ENCODE data around the gene MRC2.

Gene MRC2

GRCh38 chr17:62673614-62674362 is 46.3 kb downstream of the MRC2 start:
- TF ChIP-seq POLR2A (IDR thresholded peaks at IDR 0.05; ENCODE audit: low read depth, low read length) (no peak), POLR2AphosphoS5 (IDR thresholded peaks at IDR 0.05; ENCODE audit: low read depth, low read length) (no peak), POU2F2 (IDR thresholded peaks at IDR 0.05; ENCODE audit: low read depth, low read length) (no peak), SPI1 (IDR thresholded peaks at IDR 0.05; ENCODE audit: low read depth, low read length) (no peak), TAF1 (IDR thresholded peaks at IDR 0.05; ENCODE audit: low read depth, low read length) (no peak), PAX5 (IDR thresholded peaks at IDR 0.05; ENCODE audit: insufficient read depth, low read length, severe bottlenecking) (no peak)
- FAIRE-seq (no peak), DNase-seq (ENCODE audit: insufficient read length, low spot score) (no peak)

- FAIRE-seq (no peak), DNase-seq (ENCODE audit: insufficient read length, low spot score) (no peak)
- no peak for TF ChIP-seq POU2F2 (IDR thresholded peaks at IDR 0.05; ENCODE audit: low read depth, low read length)
- no peak for TF ChIP-seq POLR2AphosphoS5 (IDR thresholded peaks at IDR 0.05; ENCODE audit: low read depth, low read length)
- no peak for TF ChIP-seq SPI1 (IDR thresholded peaks at IDR 0.05; ENCODE audit: low read depth, low read length)
- TF ChIP-seq TAF1 (IDR thresholded peaks at IDR 0.05; ENCODE audit: low read depth, low read length) = no peak
- TF ChIP-seq PAX5 (IDR thresholded peaks at IDR 0.05; ENCODE audit: insufficient read depth, low read length, severe bottlenecking) = no peak
- no peak for TF ChIP-seq POLR2A (IDR thresholded peaks at IDR 0.05; ENCODE audit: low read depth, low read length)
Observed at GRCh38 chr17:62674363-62674739, 46.9 kb downstream of the MRC2 start.

- no peak for TF ChIP-seq TAF1 (IDR thresholded peaks at IDR 0.05; ENCODE audit: low read depth, low read length)
- TF ChIP-seq POLR2AphosphoS5 (IDR thresholded peaks at IDR 0.05; ENCODE audit: low read depth, low read length) = no peak
- TF ChIP-seq POU2F2 (IDR thresholded peaks at IDR 0.05; ENCODE audit: low read depth, low read length) = no peak
- no peak for TF ChIP-seq PAX5 (IDR thresholded peaks at IDR 0.05; ENCODE audit: insufficient read depth, low read length, severe bottlenecking)
- TF ChIP-seq POLR2A (IDR thresholded peaks at IDR 0.05; ENCODE audit: low read depth, low read length) = no peak
- TF ChIP-seq SPI1 (IDR thresholded peaks at IDR 0.05; ENCODE audit: low read depth, low read length) = no peak
- FAIRE-seq (no peak), DNase-seq (ENCODE audit: insufficient read length, low spot score) (no peak)
Observed at GRCh38 chr17:62674841-62675240, 47.4 kb downstream of the MRC2 start.

- no peak for TF ChIP-seq POLR2A (IDR thresholded peaks at IDR 0.05; ENCODE audit: low read depth, low read length)
- no peak for TF ChIP-seq TAF1 (IDR thresholded peaks at IDR 0.05; ENCODE audit: low read depth, low read length)
- no peak for TF ChIP-seq PAX5 (IDR thresholded peaks at IDR 0.05; ENCODE audit: insufficient read depth, low read length, severe bottlenecking)
- TF ChIP-seq POU2F2 (IDR thresholded peaks at IDR 0.05; ENCODE audit: low read depth, low read length) = no peak
- no peak for FAIRE-seq
- no peak for DNase-seq (ENCODE audit: insufficient read length, low spot score)
Observed at GRCh38 chr17:62675260-62675659, 47.8 kb downstream of the MRC2 start.

GRCh38 chr17:62675701-62676100 is 48.2 kb downstream of the MRC2 start:
- TF ChIP-seq POLR2A (IDR thresholded peaks at IDR 0.05; ENCODE audit: low read depth, low read length) (no peak), POLR2AphosphoS5 (IDR thresholded peaks at IDR 0.05; ENCODE audit: low read depth, low read length) (no peak), SPI1 (IDR thresholded peaks at IDR 0.05; ENCODE audit: low read depth, low read length) (no peak), TAF1 (IDR thresholded peaks at IDR 0.05; ENCODE audit: low read depth, low read length) (no peak), POU2F2 (IDR thresholded peaks at IDR 0.05; ENCODE audit: low read depth, low read length) (no peak), PAX5 (IDR thresholded peaks at IDR 0.05; ENCODE audit: insufficient read depth, low read length, severe bottlenecking) (no peak)

GRCh38 chr17:62676231-62676943 is 48.9 kb downstream of the MRC2 start:
- TF ChIP-seq SPI1 (IDR thresholded peaks at IDR 0.05; ENCODE audit: low read depth, low read length) = no peak
- no peak for TF ChIP-seq POLR2A (IDR thresholded peaks at IDR 0.05; ENCODE audit: low read depth, low read length)
- TF ChIP-seq POU2F2 (IDR thresholded peaks at IDR 0.05; ENCODE audit: low read depth, low read length) = no peak
- TF ChIP-seq TAF1 (IDR thresholded peaks at IDR 0.05; ENCODE audit: low read depth, low read length) = no peak
- no peak for TF ChIP-seq POLR2AphosphoS5 (IDR thresholded peaks at IDR 0.05; ENCODE audit: low read depth, low read length)
- TF ChIP-seq PAX5 (IDR thresholded peaks at IDR 0.05; ENCODE audit: insufficient read depth, low read length, severe bottlenecking) = no peak
- no peak for FAIRE-seq

More at GRCh38 chr17:62675701-62676100, 48.2 kb downstream of the MRC2 start:
- FAIRE-seq (no peak), DNase-seq (ENCODE audit: insufficient read length, low spot score) (no peak)

GRCh38 chr17:62676952-62677596 is 49.6 kb downstream of the MRC2 start:
- FAIRE-seq (no peak), DNase-seq (ENCODE audit: insufficient read length, low spot score) (no peak)
- no peak for TF ChIP-seq POLR2AphosphoS5 (IDR thresholded peaks at IDR 0.05; ENCODE audit: low read depth, low read length)
- no peak for TF ChIP-seq TAF1 (IDR thresholded peaks at IDR 0.05; ENCODE audit: low read depth, low read length)
- TF ChIP-seq PAX5 (IDR thresholded peaks at IDR 0.05; ENCODE audit: insufficient read depth, low read length, severe bottlenecking) = no peak
- no peak for TF ChIP-seq POLR2A (IDR thresholded peaks at IDR 0.05; ENCODE audit: low read depth, low read length)
- no peak for TF ChIP-seq SPI1 (IDR thresholded peaks at IDR 0.05; ENCODE audit: low read depth, low read length)
- no peak for TF ChIP-seq POU2F2 (IDR thresholded peaks at IDR 0.05; ENCODE audit: low read depth, low read length)

More at GRCh38 chr17:62676231-62676943, 48.9 kb downstream of the MRC2 start:
- no peak for DNase-seq (ENCODE audit: insufficient read length, low spot score)

GRCh38 chr17:62678214-62678919 is 50.9 kb downstream of the MRC2 start:
- no peak for FAIRE-seq
- DNase-seq (ENCODE audit: insufficient read length, low spot score) = no peak
- TF ChIP-seq PAX5 (IDR thresholded peaks at IDR 0.05; ENCODE audit: insufficient read depth, low read length, severe bottlenecking) (no peak), TAF1 (IDR thresholded peaks at IDR 0.05; ENCODE audit: low read depth, low read length) (no peak), SPI1 (IDR thresholded peaks at IDR 0.05; ENCODE audit: low read depth, low read length) (no peak), POU2F2 (IDR thresholded peaks at IDR 0.05; ENCODE audit: low read depth, low read length) (no peak), POLR2A (IDR thresholded peaks at IDR 0.05; ENCODE audit: low read depth, low read length) (no peak), POLR2AphosphoS5 (IDR thresholded peaks at IDR 0.05; ENCODE audit: low read depth, low read length) (no peak)

All from GM12891 (cell line).